M059J (cell line): ENCODE measurements around the gene TSPY2. TPM values are rescaled to one million over a fixed set of nuclear protein-coding genes. Genes with fewer than 3 reads are reported as not detected.
"Not testable (repeated sequence)": the region's sequence is repeated elsewhere in the genome, so short reads cannot be mapped to it uniquely, and the experiment has no call there.

ENCODE experiments used
- DNase-seq: peaks from one replicate; pipeline ENCODE4 v3.0.0-alpha.2; 2012; ENCODE audit warnings: low read depth
- total RNA-seq: library from RNA; depleted of rRNA; stranded (reverse); fragments of >200 nt; shearing (Covaris generic); gene quantifications from 2 replicates; pipeline ENCODE4 v1.2.3, GENCODE V29; 2014; rRNA removed

Gene TSPY2
- not detected in 2 replicates for total RNA-seq

GRCh38 chrY:6245923-6246322 is at the start of gene TSPY2:
Gene TSPY2 (plus strand): TSS chrY:6246223. CDS start chrY:6246269, 46 bp downstream.
- DNase-seq = not testable (repeated sequence)

- not testable (repeated sequence) for DNase-seq
Measured at GRCh38 chrY:6209565-6209964, 36.5 kb upstream of the TSPY2 start.

DNA sequence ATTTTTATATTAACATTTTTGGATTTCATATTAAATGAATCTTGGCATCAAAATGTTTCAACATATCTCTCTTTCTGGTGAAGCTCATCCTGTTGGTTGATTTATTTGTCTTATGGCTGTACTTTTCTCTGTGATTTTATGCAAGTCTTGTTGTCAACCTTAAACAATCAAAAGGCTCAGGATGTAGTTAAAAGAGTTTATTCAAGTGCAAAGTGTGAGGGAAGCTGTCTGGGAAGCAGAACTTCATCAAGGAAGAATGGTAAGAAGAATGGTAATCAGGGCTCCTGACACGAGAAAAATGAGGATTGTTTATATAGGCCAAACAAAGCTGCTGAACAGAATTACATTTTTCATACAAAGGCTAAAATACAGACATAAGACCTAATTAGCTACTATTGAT is 29.0 kb upstream of the TSPY2 start:
- DNase-seq = not testable (repeated sequence)

DNA sequence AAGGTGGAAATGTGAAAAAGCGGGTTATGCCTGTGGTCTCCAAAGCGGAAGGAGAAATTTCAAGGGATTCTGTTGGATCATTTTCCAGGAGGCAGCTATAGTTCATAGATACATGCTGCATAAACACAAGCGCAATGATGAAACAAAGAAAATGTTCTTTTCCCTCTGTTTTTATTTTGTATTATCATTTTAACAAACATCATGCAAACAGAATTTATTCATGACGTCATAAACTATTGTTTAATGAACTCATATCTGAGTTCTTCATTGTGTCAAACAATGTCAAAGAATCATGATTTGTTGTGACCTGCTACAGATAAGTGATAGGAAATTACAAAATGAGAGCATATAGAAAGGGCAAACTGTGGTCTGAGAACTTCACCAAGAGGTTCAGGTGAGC is 23.8 kb downstream of the TSPY2 start:
- not testable (repeated sequence) for DNase-seq
